Measurements from ENCODE around the gene TSFM. TPM values are rescaled to one million over a fixed set of nuclear protein-coding genes. Genes with fewer than 3 reads are reported as not detected.
"Not testable (repeated sequence)": the region's sequence is repeated elsewhere in the genome, so short reads cannot be mapped to it uniquely, and the experiment has no call there.

The TSFM gene
- total RNA-seq, 1 experiment from 2014 or later, result 49.0 TPM

GRCh38 chr12:57771873-57772428, 10.6 kb upstream of the TSFM start, which contains the start of gene METTL1:
Gene METTL1 (minus strand): TSS chr12:57772105. CDS start chr12:57772083, 22 bp downstream.
- DNase-seq (ENCODE audit: low read depth), result peak; percentile 99
- in situ Hi-C loops (cut with HindIII; ENCODE audit: low pct_unique_long_range_greater_than_20kb, low sequenced_read_pairs), result no loop called here

DNA sequence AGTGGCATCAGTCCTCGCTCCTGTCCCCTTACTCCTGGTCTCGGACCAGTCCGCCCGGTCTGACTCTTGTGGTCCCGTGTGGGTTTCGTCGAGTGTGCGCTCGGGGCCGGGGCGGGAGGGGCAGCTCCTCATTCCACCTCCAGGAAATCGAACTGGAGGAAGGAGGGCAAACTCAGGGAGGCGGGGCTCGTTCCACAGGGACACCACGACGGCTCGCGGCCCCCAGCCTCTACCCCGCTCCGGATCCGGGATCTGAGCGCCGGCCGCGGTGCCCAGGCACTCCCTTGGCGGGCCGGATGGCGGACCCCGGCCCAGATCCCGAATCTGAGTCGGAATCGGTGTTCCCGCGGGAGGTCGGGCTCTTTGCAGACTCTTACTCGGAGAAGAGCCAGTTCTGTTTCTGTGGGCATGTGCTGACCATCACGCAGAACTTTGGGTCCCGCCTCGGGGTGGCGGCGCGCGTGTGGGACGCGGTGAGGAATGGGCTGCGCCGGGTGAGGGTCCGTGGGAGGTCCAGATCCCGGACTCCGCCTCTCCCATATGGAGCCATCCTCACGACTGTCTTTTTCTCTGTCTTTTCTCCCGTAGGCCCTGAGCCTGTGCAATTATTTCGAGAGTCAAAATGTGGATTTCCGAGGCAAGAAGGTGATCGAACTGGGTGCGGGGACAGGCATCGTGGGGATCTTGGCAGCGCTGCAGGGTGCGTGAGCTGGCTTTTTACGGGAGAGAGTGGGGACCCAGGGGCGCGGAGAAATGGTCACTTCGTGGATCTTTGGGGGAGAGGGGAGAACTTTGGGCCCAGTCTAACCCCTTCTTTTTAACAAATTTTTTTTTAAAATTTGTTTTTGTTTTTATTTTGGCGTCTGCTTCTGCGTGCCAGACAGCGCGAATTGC, 9.9 kb upstream of the TSFM start, which contains the start of gene EEF1AKMT3:
Gene EEF1AKMT3 (plus strand): TSS at position 186 of the 894 bp plus-strand sequence. CDS start 111 bp downstream, at position 297.
- DNase-seq (ENCODE audit: low read depth), result no peak
- in situ Hi-C loops (cut with HindIII; ENCODE audit: low pct_unique_long_range_greater_than_20kb, low sequenced_read_pairs), result no loop called here

DNA sequence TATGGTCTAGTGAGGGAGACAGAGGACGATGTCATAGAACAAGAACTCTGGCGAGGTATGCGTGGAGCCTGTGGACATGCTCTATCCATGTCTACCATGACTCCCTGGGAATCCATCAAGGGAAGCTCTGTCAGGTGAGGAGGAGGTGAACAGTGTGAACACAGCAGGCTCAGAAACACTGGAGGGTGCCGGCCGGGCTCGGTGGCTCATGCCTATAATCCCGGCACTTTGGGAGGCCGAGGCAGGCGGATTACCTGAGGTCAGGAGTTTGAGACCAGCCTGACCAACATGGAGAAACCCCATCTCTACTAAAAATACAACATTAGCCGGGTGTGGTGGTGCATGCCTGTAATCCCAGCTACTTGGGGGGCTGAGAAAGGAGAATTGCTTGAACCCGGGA, 8.0 kb upstream of the TSFM start:
- DNase-seq (ENCODE audit: low read depth); in situ Hi-C loops (cut with HindIII; ENCODE audit: low pct_unique_long_range_greater_than_20kb, low sequenced_read_pairs): not testable (repeated sequence)

DNA sequence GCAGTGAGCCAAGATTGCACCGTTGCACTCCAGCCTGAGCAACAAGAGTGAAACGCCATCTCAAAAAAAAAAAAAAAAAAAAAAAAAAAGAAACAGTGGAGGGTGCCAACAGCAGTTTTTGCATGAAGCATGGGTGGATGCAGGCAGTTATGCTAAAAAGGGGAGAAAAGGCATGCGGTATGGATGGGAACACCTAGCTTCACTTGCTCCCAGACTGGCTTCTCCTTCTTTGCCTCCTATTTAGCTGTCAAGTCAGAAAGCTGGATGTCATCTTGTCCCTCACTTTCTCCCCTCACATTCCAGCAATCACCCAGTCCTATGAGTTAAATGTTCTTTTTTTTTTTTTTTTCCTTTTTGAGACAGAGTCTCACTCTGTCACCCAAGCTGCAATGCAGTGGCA, 7.5 kb upstream of the TSFM start:
- in situ Hi-C loops (cut with HindIII; ENCODE audit: low pct_unique_long_range_greater_than_20kb, low sequenced_read_pairs), result no loop called here
- no peak for DNase-seq (ENCODE audit: low read depth)

DNA sequence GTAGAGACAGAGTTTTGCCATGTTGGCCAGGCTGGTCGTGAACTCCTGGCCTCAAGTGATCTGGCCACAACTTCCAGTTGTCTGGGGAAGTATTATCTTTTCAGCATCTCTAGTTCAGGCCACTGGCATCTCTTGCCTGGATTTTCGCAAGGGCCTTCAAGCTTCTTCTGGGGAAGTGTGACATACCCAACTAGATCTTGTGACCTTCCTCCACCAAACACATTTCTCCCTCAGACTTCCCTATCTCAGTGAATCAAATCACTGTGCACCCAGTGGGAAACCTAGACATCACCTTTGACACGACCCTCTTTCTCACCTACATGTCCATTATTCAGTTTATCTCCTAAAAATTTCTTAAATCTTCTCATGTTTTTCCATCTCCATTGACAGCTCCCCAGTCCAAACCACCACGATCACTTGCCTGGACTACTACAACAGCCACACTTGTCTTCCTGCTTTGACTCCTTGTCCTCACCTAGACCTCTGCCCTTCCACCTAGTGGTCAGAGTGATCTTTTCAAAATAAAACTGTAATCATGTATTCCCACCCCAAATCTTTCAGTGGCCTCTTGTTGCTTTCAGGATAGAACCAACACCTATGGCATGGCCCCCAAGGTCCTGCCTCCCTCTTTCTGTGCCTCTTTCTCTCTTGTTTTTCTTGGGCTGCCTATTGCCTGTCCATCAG, 6.9 kb upstream of the TSFM start:
- in situ Hi-C loops (cut with HindIII; ENCODE audit: low pct_unique_long_range_greater_than_20kb, low sequenced_read_pairs), result no loop called here
- DNase-seq (ENCODE audit: low read depth), result no peak

GRCh38 chr12:57776247-57776587, 6.4 kb upstream of the TSFM start:
- DNase-seq (ENCODE audit: low read depth), result no peak
- in situ Hi-C loops (cut with HindIII; ENCODE audit: low pct_unique_long_range_greater_than_20kb, low sequenced_read_pairs), result no loop called here

- DNase-seq (ENCODE audit: low read depth), result no peak
- in situ Hi-C loops (cut with HindIII; ENCODE audit: low pct_unique_long_range_greater_than_20kb, low sequenced_read_pairs), result no loop called here
Observed at GRCh38 chr12:57777367-57777766, 5.2 kb upstream of the TSFM start.

DNA sequence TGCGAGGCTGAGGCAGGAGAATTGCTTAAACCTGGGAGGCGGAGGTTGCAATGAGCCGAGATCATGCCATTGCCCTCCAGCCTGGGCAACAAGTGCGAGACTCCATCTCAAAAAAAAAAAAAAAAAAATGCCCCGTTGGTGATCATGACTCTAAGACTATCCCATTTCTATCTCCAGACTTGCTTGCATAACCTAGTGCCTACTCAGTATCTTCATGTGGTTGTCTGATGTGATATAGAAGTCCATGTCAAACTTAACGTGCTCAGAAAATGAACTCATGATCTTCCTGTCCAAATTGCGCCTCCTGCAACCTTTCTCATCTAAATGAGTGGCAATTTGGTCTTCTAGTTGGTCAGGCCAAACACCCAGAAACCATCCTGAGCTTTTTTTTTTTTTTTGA, 4.7 kb upstream of the TSFM start:
- DNase-seq (ENCODE audit: low read depth), result no peak
- in situ Hi-C loops (cut with HindIII; ENCODE audit: low pct_unique_long_range_greater_than_20kb, low sequenced_read_pairs), result no loop called here

GRCh38 chr12:57779736-57780135, 2.9 kb upstream of the TSFM start:
- no peak for DNase-seq (ENCODE audit: low read depth)
- in situ Hi-C loops (cut with HindIII; ENCODE audit: low pct_unique_long_range_greater_than_20kb, low sequenced_read_pairs), result no loop called here

GRCh38 chr12:57780284-57780897, 2.2 kb upstream of the TSFM start:
- DNase-seq (ENCODE audit: low read depth), result no peak
- in situ Hi-C loops (cut with HindIII; ENCODE audit: low pct_unique_long_range_greater_than_20kb, low sequenced_read_pairs), result no loop called here

GRCh38 chr12:57781244-57781643, 1.3 kb upstream of the TSFM start:
- in situ Hi-C loops (cut with HindIII; ENCODE audit: low pct_unique_long_range_greater_than_20kb, low sequenced_read_pairs), result no loop called here
- no peak for DNase-seq (ENCODE audit: low read depth)

- in situ Hi-C loops (cut with HindIII; ENCODE audit: low pct_unique_long_range_greater_than_20kb, low sequenced_read_pairs), result no loop called here
- no peak for DNase-seq (ENCODE audit: low read depth)
Observed at GRCh38 chr12:57781801-57782200, 786 bp upstream of the TSFM start.

GRCh38 chr12:57782243-57782607, 362 bp upstream of the TSFM start:
- no peak for DNase-seq (ENCODE audit: low read depth)
- in situ Hi-C loops (cut with HindIII; ENCODE audit: low pct_unique_long_range_greater_than_20kb, low sequenced_read_pairs), result no loop called here

DNA sequence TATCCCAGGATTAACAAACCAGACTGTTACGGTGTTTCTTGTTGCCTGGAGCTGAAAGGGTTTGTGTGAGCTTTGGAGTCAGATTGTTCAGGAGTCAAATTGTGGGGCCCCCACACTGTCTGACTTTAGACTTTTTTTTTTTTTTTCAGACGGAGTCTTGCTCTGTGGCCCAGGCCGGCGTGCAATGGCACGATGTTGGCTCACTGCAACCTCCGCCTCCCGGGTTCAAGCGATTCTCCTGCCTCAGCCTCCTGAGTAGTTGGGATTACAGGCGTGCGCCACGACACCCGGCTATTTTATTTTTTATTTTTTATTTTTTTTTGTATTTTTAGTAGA, 847 bp downstream of the TSFM start:
- in situ Hi-C loops (cut with HindIII; ENCODE audit: low pct_unique_long_range_greater_than_20kb, low sequenced_read_pairs), result no loop called here
- no peak for DNase-seq (ENCODE audit: low read depth)

- no peak for DNase-seq (ENCODE audit: low read depth)
- in situ Hi-C loops (cut with HindIII; ENCODE audit: low pct_unique_long_range_greater_than_20kb, low sequenced_read_pairs), result no loop called here
Observed at GRCh38 chr12:57783861-57784260, 1.3 kb downstream of the TSFM start.

DNA sequence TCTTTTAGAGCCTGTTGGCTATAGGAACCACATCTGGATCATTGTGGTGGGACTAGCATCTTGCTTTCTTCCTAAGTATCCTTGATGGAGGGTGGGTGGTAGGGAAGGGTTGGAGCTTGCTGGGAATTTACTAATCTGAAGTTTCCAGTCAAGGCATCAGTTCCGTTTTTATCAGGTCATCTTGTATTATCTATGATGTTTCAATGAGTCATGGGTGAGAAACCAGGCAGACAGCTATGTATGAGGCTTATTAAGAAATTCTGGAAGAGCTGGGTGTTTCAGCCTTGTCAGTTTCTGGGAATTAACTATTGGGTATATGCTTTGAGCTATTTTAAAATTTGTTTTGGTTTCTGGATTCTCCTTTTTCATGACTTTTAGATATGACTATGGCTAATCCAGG, 11.3 kb downstream of the TSFM start:
- in situ Hi-C loops (cut with HindIII; ENCODE audit: low pct_unique_long_range_greater_than_20kb, low sequenced_read_pairs), result no loop called here
- DNase-seq (ENCODE audit: low read depth), result no peak

- DNase-seq (ENCODE audit: low read depth), result no peak
- in situ Hi-C loops (cut with HindIII; ENCODE audit: low pct_unique_long_range_greater_than_20kb, low sequenced_read_pairs), result no loop called here
Observed at GRCh38 chr12:57795354-57795753, 12.8 kb downstream of the TSFM start.

- in situ Hi-C loops (cut with HindIII; ENCODE audit: low pct_unique_long_range_greater_than_20kb, low sequenced_read_pairs), result no loop called here
Observed at GRCh38 chr12:57796996-57797395, 14.4 kb downstream of the TSFM start.

DNA sequence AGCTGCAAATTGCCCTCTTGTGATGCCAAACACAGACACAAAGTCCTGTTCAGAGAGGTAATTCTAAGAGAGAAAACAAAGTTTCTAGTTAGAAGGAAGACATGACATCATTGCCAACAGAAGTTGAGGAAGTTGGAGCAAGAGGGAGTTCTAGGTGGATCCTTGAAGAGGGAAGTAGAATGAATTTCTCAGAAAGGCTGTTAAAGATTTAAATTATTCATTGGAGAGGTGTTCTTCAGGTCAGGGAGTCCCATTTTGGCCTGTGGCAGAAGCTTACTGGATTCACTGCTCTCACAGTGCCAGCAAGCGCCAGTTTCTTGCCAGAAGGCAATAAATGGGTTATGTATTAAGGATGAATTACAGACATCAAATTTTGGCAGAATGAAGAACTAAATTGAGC, 15.3 kb downstream of the TSFM start:
- in situ Hi-C loops (cut with HindIII; ENCODE audit: low pct_unique_long_range_greater_than_20kb, low sequenced_read_pairs), result no loop called here

More at GRCh38 chr12:57796996-57797395, 14.4 kb downstream of the TSFM start:
- no peak for DNase-seq (ENCODE audit: low read depth)

More for the DNA sequence above, 15.3 kb downstream of the TSFM start:
- DNase-seq (ENCODE audit: low read depth), result no peak

Measured in Caki2 (cell line).